Measurements from ENCODE around the gene TRIM27.

- TF ChIP-seq ISL1 (CRISPR knock-in tag; IDR thresholded peaks at IDR 0.05) (no peak), CREB5 (CRISPR knock-in tag; IDR thresholded peaks at IDR 0.05; ENCODE audit: low read depth) (no peak), ZC3H10 (CRISPR knock-in tag; IDR thresholded peaks at IDR 0.05) (no peak), ZNF565 (CRISPR knock-in tag; conservative IDR thresholded peaks at IDR 0.05; ENCODE audit: low read depth) (no peak), TOX (CRISPR knock-in tag; IDR thresholded peaks at IDR 0.05; ENCODE audit: borderline replicate concordance) (no peak), ARNTL (CRISPR knock-in tag; IDR thresholded peaks at IDR 0.05; ENCODE audit: borderline replicate concordance, low read depth) (no peak), ZNF70 (CRISPR knock-in tag; IDR thresholded peaks at IDR 0.05) (no peak), TCF4 (CRISPR knock-in tag; IDR thresholded peaks at IDR 0.05; ENCODE audit: borderline replicate concordance) (no peak), ZFP3 (CRISPR knock-in tag; IDR thresholded peaks at IDR 0.05) (no peak), GLIS3 (CRISPR knock-in tag; IDR thresholded peaks at IDR 0.05) (no peak)
Observed at GRCh38 chr6:28901831-28902230, 22.0 kb downstream of the TRIM27 start.
